Measurements from ENCODE around the gene SPATA2L. TPM values are rescaled to one million over a fixed set of nuclear protein-coding genes. Genes with fewer than 3 reads are reported as not detected.
"Not testable (repeated sequence)": the region's sequence is repeated elsewhere in the genome, so short reads cannot be mapped to it uniquely, and the experiment has no call there.

Gene SPATA2L
- total and polyA plus RNA-seq, 5 experiments from 2014 or later: 3.5 to 8.1 (median 6.4) TPM

GRCh38 chr16:89672177-89672941 lies 29.1 kb downstream of the SPATA2L start:
- H3K27me3 Mint-ChIP-seq: no peaks in the 10 kb centered on the region
- H3K4me1 Mint-ChIP-seq: peaks cover 0 to 12% (median 5%) of the 10 kb centered on the region in 4 donors
- ATAC-seq (no peak), DNase-seq (no peak)
- H3K27ac Mint-ChIP-seq: no peak overlapping the region
- POLR2A ChIA-PET: interaction anchor here (0.8 kb wide), 1 partner anchor 27 kb away, joined by 3 read pairs; no protein-coding TSS in a partner anchor
- no peaks in the 10 kb centered on the region for H3K36me3 Mint-ChIP-seq
- no peak overlapping the region for H3K4me3 Mint-ChIP-seq
- no peaks in the 10 kb centered on the region for H3K9me3 Mint-ChIP-seq

GRCh38 chr16:89671565-89671964 lies 29.9 kb downstream of the SPATA2L start:
- ATAC-seq, POLR2A ChIA-PET, H3K36me3 Mint-ChIP-seq, H3K9me3 Mint-ChIP-seq, H3K27me3 Mint-ChIP-seq, DNase-seq, H3K4me3 Mint-ChIP-seq, H3K27ac Mint-ChIP-seq: not testable (repeated sequence)
- H3K4me1 Mint-ChIP-seq: peaks cover 0 to 12% (median 5%) of the 10 kb centered on the region in 4 donors

- DNase-seq (no peak), ATAC-seq (no peak)
- peak overlapping the region in 1 of 10 donors; percentile 86 for H3K27ac Mint-ChIP-seq
- H3K36me3 Mint-ChIP-seq: no peaks in the 10 kb centered on the region
- no peaks in the 10 kb centered on the region for H3K27me3 Mint-ChIP-seq
- POLR2A ChIA-PET: no interaction called here
- peaks cover 0 to 1% (median 0%) of the 10 kb centered on the region in 9 donors for H3K9me3 Mint-ChIP-seq
- H3K4me3 Mint-ChIP-seq: no peak overlapping the region
- peaks cover 0 to 12% (median 5%) of the 10 kb centered on the region in 4 donors for H3K4me1 Mint-ChIP-seq
These were observed 30.7 kb downstream of the SPATA2L start for GRCh38 chr16:89670496-89671431.

DNA sequence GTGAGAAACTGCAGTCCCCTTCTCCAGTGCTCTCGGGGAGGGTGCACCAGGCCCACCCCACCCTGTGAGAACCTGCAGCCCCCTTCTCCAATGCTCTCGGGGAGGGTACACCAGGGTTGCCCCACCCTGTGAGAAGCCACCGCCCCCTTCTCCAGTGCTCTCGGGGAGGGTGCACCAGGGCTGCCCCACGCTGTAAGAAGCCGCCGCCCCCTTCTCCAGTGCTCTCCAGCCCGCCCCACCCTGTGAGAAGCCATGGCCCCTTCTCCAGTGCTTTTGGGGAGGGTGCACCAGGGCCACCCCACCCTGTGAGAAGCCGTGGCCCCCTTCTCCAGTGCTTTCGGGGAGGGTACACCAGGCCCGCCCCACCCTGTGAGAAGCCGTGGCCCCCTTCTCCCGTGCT lies 31.8 kb downstream of the SPATA2L start:
- Mint-ChIP-seq H3K36me3 (no peaks in the 10 kb centered on the region), H3K4me1 (peaks cover 0 to 12% (median 5%) of the 10 kb centered on the region in 4 donors), H3K9me3 (peaks cover 0 to 1% (median 0%) of the 10 kb centered on the region in 9 donors), H3K4me3 (no peak overlapping the region), H3K27me3 (no peaks in the 10 kb centered on the region), H3K27ac (no peak overlapping the region)
- DNase-seq (no peak), ATAC-seq (no peak)
- POLR2A ChIA-PET: no interaction called here

DNA sequence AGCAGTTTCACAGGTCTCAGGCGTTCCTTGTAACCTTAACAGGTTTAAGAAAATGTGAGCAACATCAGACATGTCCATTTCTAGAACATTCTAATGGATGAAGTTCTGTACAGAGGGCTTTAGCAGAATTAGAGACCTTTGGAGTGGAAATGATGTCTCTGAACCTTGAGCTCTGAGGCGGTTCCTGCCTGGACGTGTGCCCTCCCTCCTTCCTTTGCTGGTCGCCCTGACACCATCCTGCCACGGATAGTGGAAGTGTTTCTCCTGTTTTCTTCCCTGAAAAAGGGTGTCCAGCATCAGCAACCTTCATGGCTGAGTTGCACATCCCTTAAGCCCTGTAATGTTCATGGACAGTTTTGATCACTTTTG lies 32.7 kb downstream of the SPATA2L start:
- peaks cover 0 to 1% (median 0%) of the 10 kb centered on the region in 9 donors for H3K9me3 Mint-ChIP-seq
- ATAC-seq: no peak
- peak overlapping the region in 3 of 10 donors; percentile 27 to 75 (median 47) for H3K27ac Mint-ChIP-seq
- H3K4me3 Mint-ChIP-seq: peak overlapping the region in 8 of 10 donors; percentile 32 to 76 (median 62)
- H3K27me3 Mint-ChIP-seq: no peaks in the 10 kb centered on the region
- H3K4me1 Mint-ChIP-seq: peaks cover 0 to 12% (median 5%) of the 10 kb centered on the region in 4 donors
- H3K36me3 Mint-ChIP-seq: no peaks in the 10 kb centered on the region
- DNase-seq: no peak
- POLR2A ChIA-PET: no interaction called here

DNA sequence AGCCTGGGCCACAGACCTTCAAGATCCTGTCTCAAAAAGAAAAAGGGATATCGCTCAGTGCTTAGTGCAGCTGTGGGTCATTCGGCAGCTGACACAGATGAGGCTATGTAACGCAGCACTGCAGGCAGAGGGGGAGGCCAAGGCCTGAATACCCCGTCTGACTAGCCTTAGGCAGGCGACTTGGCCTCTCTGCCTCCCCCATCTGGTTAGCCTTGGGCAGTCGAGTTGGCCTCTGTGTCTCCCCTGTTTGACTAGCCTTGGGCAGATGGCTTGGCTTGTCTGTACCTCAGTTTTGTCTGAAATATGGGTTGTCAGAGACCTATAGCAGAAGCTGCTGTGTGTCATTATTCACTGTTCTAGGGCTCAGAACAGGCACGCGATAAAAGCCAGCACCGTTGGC lies 33.9 kb downstream of the SPATA2L start:
- Mint-ChIP-seq H3K27ac (no peak overlapping the region), H3K27me3 (no peaks in the 10 kb centered on the region), H3K36me3 (peaks cover 0 to 5% (median 2%) of the 10 kb centered on the region in 3 donors), H3K9me3 (peaks cover 0 to 1% (median 0%) of the 10 kb centered on the region in 9 donors), H3K4me3 (peak overlapping the region in 2 of 10 donors; percentile 51 to 62), H3K4me1 (peaks cover 0 to 12% (median 5%) of the 10 kb centered on the region in 4 donors)
- no peak for DNase-seq
- POLR2A ChIA-PET: interaction anchor here (0.6 kb wide), 1 partner anchor 14 kb away, joined by 4 read pairs; no protein-coding TSS in a partner anchor
- ATAC-seq: no peak

- H3K27me3 Mint-ChIP-seq, H3K36me3 Mint-ChIP-seq, ATAC-seq, H3K27ac Mint-ChIP-seq, DNase-seq, H3K4me3 Mint-ChIP-seq, H3K9me3 Mint-ChIP-seq: not testable (repeated sequence)
- H3K4me1 Mint-ChIP-seq: peaks cover 0 to 12% (median 5%) of the 10 kb centered on the region in 4 donors
- POLR2A ChIA-PET: interaction anchor here (0.6 kb wide), 1 partner anchor 14 kb away, joined by 4 read pairs; no protein-coding TSS in a partner anchor
These were observed 34.5 kb downstream of the SPATA2L start for GRCh38 chr16:89667000-89667399.

DNA sequence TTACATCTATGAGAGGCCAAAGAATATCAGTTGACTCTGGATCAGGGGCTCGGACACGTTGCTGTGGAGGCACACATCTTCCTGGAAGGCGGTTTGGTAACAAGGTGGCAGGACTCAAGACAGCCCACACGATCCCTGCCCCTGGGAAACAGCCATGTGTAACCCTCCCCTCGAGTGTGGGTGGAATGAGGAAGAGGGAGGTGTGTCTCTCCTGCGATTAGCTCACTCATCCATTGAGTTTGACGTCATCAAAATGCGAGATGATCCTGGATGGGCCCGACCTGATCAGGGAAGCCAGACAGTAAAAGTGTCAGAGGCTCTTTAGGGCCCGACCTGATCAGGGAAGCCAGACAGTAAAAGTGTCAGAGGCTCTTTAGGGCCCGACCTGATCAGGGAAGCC lies 37.3 kb downstream of the SPATA2L start:
- DNase-seq, ATAC-seq, POLR2A ChIA-PET, H3K9me3 Mint-ChIP-seq, H3K4me3 Mint-ChIP-seq, H3K27ac Mint-ChIP-seq, H3K27me3 Mint-ChIP-seq: not testable (repeated sequence)
- H3K4me1 Mint-ChIP-seq: peaks cover 2 to 18% (median 8%) of the 10 kb centered on the region in 4 donors
- H3K36me3 Mint-ChIP-seq: peaks cover 0 to 14% (median 2%) of the 10 kb centered on the region in 3 donors

GRCh38 chr16:89661215-89661614 lies 40.3 kb downstream of the SPATA2L start:
- peak overlapping the region in 1 of 10 donors; percentile 16 for H3K4me3 Mint-ChIP-seq
- POLR2A ChIA-PET: no interaction called here

GRCh38 chr16:89660146-89660545 lies 41.4 kb downstream of the SPATA2L start:
- POLR2A ChIA-PET: no interaction called here
- H3K9me3 Mint-ChIP-seq: no peaks in the 10 kb centered on the region
- peaks cover 9 to 31% (median 25%) of the 10 kb centered on the region in 4 donors for H3K4me1 Mint-ChIP-seq
- ATAC-seq: no peak
- no peaks in the 10 kb centered on the region for H3K27me3 Mint-ChIP-seq
- DNase-seq: no peak
- peaks cover 0 to 22% (median 2%) of the 10 kb centered on the region in 3 donors for H3K36me3 Mint-ChIP-seq
- H3K4me3 Mint-ChIP-seq: peak overlapping the region in 3 of 10 donors; percentile 14 to 38 (median 24)
- peak overlapping the region in 1 of 10 donors; percentile 20 for H3K27ac Mint-ChIP-seq

More at GRCh38 chr16:89661215-89661614, 40.3 kb downstream of the SPATA2L start:
- H3K27ac Mint-ChIP-seq: peak overlapping the region in 1 of 10 donors; percentile 30
- H3K9me3 Mint-ChIP-seq: no peaks in the 10 kb centered on the region
- ATAC-seq (no peak), DNase-seq (no peak)
- no peaks in the 10 kb centered on the region for H3K27me3 Mint-ChIP-seq
- peaks cover 7 to 25% (median 18%) of the 10 kb centered on the region in 4 donors for H3K4me1 Mint-ChIP-seq
- peaks cover 0 to 15% (median 2%) of the 10 kb centered on the region in 3 donors for H3K36me3 Mint-ChIP-seq

- peaks cover 0 to 21% (median 0%) of the 10 kb centered on the region in 3 donors for H3K36me3 Mint-ChIP-seq
- peak overlapping the region; percentile 79 to 88 (median 86) for H3K4me3 Mint-ChIP-seq
- peak overlapping the region; percentile 63 to 91 (median 84) for H3K27ac Mint-ChIP-seq
- ATAC-seq: no peak
- H3K4me1 Mint-ChIP-seq: peaks cover 11 to 43% (median 30%) of the 10 kb centered on the region in 4 donors
- no peaks in the 10 kb centered on the region for H3K27me3 Mint-ChIP-seq
- no peak for DNase-seq
- H3K9me3 Mint-ChIP-seq: no peaks in the 10 kb centered on the region
- POLR2A ChIA-PET: interaction anchor here (0.6 to 2.6 kb wide), 3 partner anchors 28 to 267 kb away, joined by 4 to 12 read pairs (median 12); partner anchors contain the start of genes CDK10 and SPATA2L
These were observed 43.2 kb downstream of the SPATA2L start for GRCh38 chr16:89658221-89658879.

Measured in naive thymus-derived CD8-positive, alpha-beta T cell (primary cell).